GM18520 (cell line): Measurements from ENCODE around the gene TICAM2.
A peak's percentile ranks its signal among the peaks of the same experiment; 100 is the strongest.
"Not testable (repeated sequence)": the region's sequence is repeated elsewhere in the genome, so short reads cannot be mapped to it uniquely, and the experiment has no call there.

Source experiments
- ATAC-seq: cut with Tn5 transposase; IDR thresholded peaks from one replicate; pipeline ENCODE4 v1.9.1; 2021; ENCODE audit not compliant: unreplicated experiment

TICAM2 gene, protein sequence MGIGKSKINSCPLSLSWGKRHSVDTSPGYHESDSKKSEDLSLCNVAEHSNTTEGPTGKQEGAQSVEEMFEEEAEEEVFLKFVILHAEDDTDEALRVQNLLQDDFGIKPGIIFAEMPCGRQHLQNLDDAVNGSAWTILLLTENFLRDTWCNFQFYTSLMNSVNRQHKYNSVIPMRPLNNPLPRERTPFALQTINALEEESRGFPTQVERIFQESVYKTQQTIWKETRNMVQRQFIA

DNA sequence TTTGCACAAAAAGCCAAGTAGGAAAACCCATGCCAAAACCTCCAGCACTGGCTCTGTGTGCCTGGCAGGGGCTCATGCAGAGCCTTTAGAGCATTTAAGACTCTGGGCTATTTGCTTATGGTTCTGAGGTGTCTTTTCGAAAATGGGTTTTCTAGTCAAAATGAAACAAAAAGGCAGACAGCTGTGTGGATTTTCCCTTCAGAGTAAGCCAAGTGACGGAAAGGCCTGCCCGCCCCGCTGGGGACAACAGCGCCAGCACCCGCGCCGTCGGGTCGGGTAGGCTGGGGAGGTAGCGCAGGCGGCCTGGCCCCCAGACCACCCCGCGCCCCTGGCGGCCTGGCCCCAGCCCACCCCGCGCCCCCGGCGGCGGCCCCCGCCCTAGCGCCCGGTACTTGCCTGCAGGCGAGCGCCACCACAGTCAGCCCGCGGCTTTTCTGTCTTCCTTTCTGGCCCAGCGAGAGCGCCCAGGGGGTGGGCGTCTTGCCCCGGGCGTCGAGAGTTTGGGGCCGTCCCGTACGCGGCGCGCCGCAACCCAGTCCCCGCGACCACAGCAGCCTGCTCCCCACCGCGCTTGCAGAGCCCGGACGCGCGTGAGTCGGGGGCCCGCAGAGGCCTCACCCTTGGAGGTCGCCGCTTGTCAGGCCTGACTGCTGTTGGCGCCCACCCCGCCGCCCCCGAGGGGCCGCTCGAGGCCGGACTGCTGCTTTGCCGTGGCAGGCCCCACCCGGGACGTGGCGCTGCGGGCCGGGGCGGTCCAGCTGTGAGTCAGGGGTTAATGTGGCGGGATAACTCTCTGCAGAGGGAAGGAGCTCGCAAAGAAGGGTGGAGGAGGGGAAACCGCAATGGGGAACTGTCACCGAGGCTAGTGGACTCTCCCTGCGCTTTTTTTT, at the start of gene TICAM2:
Gene TICAM2 (minus strand): TSS at position 779 of the 890 bp plus-strand sequence. CDS start 21,223 bp downstream, outside the sequence.
- peak; percentile 80 for ATAC-seq

DNA sequence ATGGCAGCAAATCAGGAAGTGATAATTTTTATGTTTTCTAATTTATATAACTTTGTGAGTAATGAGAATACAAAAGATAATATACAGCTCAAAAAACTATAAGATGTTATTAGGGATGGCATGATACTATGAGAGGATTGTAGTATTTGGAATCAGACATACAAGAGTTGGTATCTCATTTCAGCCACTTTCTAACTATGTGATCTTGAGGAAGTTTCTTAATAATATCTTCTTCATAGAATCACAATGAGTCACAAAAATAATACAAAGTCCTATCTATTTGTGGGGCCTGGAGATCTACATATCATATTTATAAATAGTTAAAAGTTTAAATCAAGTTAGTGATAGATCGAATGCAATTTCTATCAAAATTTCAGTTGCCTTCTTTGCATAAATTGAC, 47.3 kb upstream of the TICAM2 start:
- no peak for ATAC-seq

DNA sequence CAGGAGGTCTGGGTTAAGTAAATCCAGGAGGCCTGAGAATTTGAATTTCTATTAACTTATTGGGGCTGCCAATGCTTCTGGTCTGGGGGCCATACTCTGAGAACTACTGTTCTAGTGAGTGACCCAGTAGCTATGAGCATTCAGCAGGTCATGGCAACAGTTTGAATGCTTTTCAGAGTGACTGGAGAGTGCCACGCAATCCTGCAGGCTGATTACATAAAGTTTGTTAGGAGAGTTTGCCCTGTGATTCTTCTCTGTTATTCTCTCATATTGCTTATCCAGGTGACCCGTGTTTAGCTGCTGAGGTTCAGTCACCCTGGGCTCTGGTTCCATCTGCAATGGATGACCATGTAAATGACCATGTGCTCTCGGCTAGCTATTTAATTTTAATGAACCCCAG, 45.8 kb upstream of the TICAM2 start:
- no peak for ATAC-seq

DNA sequence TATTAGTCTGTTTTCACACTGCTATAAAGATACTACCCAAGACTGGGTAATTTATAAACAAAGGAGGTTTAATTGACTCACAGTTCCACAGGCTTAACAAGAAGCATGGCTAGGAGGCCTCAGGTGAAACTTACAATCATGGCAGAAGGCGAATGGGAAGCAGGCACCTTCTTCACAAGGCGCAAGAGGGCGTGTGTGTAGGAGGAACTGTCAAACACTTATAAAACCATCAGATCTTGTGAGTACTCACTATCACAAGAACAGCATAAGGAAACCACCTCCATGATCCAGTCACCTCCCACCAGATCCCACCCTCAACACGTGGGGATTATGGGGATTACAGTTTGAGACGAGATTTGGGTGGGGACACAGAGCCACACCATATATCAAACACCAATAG, 43.1 kb upstream of the TICAM2 start:
- not testable (repeated sequence) for ATAC-seq

DNA sequence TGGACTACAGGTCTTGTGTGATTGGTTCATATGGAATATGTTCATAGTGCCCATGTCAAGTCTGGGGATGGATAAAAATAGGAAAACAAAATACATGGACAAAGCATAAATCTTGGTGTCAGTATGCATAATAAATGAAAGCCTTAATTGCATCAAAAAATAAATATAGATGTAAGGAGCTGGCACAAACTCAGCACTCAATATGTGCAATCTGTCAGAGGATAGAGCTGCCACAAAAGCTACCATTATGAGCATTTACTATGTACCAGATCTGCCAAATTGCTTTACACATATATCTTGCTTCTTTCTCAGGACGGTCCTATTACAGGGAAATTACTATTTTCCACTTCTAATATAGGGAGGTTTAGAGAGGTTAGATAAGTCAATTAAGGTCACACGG, 41.8 kb upstream of the TICAM2 start:
- ATAC-seq, result no peak

DNA sequence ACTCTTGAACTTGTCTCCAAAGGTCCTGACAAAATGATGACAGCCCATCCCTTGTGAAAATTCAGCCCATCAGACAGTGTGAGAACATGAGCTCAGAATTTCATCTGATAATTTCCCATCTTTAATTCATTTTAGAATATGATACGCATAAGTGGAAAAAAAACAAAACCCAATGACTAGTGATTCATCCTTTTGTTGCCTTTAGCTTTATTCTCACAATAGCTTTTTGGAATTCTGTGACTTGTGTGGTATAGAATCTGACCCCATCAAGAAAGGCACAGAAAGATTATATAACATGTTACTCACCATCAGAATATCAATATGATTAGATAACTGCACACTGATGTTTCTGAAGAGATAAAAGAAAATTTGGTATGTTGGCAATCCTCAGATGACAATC, 39.7 kb upstream of the TICAM2 start:
- no peak for ATAC-seq

DNA sequence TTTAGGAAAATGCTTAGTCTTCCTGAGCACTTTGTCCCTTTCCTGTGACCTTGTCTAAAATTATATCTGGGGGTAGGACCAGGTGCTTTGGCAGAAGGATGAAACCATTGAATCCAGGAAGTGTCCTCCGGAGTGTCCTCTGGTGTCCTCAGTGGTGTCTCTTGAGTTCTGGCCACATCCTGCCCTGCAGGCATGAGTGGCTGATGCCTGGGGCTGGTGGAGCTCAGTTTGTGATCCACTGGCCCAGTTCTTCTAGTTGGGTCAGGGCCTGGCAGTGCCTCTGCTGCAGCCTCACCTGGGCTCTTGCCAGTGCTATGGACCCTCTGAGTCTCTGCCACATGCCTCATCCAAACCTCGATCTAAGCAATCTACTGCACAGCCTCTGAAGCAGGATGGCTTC, 38.0 kb upstream of the TICAM2 start:
- no peak for ATAC-seq

DNA sequence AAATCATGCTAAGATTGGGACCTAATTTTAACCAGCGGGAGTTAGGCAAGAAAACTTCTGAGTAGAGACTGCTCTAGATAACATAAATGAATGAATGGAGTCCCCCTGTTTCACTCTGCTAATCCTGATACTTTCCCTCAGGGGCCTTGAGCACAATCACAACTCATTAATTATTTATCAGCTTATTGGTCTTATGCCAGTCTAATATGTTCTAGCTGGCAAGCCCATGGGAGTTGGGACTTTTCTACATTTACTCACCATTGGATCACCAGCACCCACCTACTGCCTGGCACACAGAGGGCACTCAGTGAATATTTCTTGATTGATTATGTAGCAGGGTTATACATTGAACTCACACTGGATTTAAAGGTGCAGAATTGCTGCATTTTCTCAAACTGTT, 37.1 kb upstream of the TICAM2 start:
- ATAC-seq, result no peak

DNA sequence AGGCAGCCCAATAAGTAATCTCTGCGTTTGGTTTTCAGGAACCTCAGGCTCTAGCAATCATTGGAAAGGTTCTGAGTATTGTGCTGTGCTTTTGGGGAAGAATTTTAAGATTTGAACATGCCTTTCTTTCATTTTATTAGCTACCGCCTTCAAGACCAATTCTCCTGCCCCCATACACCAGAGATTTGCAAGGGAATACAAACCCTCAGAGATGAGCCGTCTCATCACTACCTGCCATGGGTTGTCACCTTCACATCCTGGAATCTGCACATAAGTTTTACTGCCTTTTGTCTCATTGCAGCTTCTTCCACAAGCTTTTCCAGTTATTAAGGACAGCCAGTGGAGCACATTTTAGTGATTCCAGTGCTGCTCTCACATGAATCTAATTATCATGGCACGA, 35.2 kb upstream of the TICAM2 start:
- no peak for ATAC-seq

DNA sequence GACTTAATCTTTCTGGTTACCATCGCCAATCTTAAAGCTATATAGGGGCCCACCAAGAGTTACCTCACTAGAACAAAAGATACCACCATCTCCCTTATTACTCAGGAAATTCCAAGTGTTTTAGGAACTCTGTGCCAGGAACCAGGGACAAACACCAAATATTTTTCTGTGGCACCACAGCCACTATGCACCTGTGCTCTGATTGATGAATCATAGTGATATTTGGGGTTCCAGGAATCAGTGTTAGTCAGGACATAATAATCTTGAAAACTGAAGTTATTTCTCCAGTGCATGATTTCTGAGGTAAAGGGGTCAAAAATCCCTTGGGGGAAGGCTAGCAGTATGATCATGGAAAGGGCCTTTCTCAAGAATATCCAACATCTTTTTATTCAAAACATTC, 33.7 kb upstream of the TICAM2 start:
- no peak for ATAC-seq

DNA sequence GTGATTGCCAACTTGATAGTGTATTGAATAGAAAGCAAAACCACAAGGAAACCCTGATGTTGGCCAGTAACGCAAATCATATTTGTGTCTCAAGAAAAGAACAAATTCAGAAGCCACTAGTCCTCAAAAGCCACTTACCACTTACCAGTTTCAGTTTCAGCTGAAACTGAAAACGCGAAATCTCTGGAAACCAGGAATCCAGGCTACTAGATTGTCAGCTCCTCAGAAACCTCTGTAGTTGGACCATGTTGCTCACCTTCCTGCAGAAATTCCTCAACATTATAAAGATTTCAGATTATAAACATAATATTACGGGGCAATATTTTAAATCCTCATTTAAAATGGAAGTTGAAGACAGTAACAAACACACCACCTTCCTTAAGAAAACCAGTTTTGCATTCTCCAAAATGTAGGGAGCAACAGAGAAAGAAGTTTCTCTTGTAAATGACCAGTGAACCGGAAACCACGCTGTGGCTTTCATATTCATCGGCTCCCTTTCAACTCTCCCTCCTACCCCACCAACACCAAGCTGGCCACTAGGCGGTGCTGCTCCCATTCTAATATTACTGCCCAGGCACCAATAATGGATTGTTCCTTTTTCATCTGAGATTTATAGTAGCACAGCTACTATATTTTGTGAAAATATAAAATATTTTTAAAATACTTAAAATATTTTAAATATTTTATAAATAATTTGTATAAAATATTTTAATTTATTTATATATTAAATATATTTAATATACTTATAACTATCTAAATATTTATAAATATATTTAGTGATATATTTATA, 32.3 kb upstream of the TICAM2 start:
- ATAC-seq, result peak; percentile 47

DNA sequence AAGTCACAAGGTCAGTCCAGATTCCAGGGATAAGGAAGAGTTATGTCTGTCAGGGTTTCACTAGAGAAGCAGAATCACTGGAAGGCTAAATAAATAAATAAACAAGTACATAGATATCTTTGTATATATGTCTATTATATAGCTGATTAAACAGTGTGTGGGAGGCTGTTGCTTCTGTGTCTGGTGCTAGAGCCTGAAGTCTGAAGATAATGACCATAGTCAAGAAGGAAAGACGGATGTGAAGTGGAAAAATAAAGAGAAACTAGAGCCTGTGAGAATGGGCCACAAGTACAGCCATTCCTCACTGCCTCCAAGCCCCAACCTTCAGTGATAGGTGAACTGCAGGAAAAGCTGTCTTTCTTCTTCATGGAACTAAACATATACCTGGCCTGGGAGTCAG, 27.6 kb upstream of the TICAM2 start:
- no peak for ATAC-seq

DNA sequence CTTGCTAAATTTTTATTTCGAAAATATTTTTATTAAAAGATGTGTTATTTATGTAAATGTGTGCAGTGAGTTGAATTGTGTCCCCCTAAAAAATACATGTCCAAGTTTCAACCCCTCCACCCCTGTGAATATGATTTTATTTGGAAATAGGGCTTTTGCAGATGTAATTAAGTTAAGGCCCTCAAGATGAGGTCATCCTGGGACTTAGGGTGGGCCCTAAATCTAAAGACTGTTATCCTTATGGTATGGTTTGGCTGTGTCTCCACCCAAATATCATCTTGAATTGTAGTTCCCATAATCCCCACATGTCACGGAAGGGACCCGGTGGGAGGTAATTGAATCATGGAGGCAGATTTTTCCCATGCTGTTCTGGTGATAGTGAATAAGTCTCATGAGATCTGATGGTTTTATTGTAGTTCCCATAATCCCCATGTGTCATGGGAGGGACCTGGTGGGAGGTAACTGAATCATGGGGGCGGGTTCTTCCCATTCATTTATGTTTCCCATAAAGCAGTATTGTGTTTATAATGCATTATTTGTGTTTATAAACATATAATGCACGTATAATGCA, 25.1 kb upstream of the TICAM2 start:
- ATAC-seq, result no peak

DNA sequence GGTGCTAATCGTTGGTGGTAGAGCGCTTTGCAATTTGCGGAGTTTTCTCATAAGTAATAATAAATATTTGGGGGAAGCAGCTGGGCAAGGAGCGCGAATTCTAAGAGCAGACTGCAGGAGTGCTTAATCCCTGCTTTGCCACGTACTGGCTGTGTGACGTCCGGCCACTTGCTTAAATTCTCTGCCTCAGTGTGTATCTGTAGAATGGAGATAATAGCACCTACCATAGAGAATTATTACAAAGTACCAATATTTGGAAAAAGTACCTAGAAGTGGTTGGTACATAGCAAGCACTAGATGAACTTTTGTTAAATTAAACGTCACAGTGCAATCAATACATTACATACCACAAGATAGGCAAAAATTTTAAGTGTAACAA, 24.2 kb upstream of the TICAM2 start:
- peak; percentile 13 for ATAC-seq

DNA sequence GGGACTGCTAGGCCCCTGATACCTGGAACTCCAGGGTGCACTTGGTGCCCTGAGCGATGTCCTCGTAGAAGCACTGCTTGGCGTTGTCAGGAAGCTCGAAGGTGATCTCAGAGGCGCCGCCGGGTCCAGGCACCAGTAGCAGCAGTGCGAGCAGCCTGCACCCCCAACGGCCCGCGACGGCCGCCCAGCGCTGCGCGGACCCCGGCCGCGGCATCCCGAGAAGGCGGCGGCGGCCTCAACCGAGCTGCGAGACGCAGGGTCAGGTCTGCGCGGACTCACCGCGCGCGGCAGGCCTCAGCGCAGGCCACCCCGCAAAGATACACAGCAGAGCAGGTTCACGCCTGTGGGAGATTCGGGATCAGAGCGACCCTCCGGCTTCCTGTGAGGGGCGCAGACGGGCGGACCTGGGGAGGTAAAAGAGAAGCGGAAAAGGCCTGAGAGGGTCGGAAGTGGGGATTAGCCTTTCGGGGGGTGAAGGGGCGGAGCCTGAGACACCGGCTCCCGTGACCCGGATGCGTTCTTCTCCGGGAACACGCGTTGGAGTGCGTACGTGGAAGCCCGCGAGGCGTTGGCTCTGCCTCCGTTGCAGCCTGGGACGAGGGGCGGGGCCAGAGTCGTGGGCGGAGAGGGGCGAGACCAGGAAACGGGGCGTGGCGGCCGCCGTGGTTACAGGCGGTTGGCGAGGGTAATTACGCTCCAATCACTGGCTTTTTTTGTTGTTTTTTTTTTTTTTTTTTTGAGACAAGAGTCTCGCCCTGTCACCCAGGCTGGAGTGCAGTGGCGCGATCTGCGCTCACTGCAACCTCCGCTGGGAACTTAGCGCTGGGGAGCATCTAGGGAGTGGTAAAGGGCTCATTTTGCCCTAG, 23.5 kb upstream of the TICAM2 start, which contains the start of gene TMED7:
Gene TMED7 (minus strand): TSS at position 458 of the 866 bp plus-strand sequence. CDS start 244 bp downstream, at position 214.
- ATAC-seq, result peak; percentile 80

DNA sequence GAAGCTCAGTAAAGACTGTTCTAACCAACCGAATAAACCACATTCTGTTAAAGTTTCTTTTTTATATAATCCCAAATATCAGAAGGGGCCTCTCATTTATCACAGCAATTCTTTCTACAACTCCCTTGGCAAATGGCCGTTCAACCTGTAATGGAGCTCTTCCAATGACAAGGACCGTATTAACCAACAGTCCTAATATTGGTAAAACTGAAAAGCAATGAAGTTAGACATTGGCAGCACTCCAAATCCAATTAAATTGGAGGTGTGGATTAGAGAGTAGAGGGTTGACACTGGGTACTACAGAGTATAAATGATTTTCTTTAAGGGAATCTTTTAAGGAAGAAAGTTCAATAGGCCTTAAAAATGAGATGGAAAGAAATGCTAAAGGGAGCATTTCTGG, 22.7 kb upstream of the TICAM2 start:
- ATAC-seq, result no peak

DNA sequence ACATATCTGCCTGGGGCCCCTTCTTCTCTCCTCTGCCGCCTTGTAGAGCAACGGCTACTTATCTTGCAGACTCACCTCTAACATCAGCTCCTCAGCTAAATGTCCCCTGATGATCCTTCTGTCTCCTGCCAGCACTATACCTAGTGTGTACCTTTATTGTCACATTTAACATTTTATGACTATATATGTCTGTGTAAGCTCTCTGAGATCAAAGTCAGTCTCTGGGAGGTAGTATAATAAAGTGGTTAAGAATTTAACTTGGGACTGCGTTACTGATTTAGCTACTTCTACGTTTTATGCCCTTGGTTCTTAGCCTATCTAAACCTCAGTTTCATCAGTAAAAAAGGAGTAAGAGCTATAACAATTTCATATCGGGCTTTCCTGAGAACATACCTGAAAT, 21.4 kb upstream of the TICAM2 start:
- no peak for ATAC-seq

DNA sequence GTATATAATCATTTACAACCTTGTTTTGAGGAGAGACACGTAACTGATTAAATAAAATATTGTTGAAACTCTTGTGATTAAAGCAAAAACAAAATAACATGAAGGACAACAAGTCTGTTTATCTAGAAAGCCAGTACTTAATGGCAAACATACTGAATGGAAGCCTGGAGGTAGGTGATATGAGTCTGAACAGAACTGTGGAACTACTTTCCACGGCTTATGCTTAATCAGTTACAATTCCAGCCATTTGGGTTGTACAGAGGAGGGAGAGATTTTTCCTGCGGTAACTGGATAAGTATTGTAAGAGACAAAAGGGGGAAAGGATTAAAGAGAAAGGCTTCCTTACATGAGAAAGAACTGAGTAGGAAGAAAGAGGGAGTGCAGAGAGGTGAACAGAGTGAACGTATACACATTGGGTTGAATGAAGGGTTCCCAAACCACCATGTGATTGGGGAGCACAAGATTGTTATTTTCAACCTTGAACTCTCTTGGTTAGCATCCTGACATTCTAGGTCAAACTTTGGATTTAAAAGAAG, 19.2 kb upstream of the TICAM2 start:
- no peak for ATAC-seq

DNA sequence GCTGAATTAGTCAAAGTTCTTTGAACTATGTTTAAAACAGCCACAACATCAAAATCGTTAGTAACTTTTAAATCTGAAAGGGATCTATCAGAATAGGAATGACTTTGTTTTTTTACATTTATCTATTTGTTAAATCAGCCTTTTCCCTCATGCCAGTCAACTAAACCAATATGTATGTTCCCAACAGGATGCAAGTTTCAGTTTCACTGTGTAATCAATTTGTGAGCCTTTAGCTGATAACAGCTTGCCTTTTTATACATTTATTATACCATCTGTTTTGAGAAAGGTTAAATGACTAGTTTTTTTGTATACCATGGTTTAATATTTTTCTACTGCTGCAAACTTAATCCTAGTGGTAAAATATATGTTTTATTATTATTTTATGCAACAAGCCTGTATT, 14.6 kb upstream of the TICAM2 start:
- ATAC-seq, result no peak

DNA sequence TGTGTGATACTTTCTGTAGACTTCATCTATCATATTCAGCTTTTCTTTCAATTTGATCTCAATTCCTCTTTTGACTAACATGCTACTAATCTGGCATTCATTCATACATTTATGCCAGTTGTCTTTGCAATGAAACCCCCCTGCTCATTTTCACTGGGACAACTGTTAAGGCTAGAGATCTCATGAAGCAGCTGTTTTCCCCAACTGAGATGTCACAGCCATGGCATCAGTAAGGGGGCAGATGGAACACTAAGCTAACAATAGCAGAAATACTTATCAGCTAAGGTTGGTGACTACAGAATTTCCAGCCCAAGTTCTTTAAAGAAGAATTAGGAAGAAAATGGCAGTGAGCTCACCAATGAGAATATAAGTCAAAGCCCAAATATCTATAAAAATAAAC, 14.2 kb upstream of the TICAM2 start:
- ATAC-seq, result no peak
